ENCODE measurements around the gene CSMD2.

DNA sequence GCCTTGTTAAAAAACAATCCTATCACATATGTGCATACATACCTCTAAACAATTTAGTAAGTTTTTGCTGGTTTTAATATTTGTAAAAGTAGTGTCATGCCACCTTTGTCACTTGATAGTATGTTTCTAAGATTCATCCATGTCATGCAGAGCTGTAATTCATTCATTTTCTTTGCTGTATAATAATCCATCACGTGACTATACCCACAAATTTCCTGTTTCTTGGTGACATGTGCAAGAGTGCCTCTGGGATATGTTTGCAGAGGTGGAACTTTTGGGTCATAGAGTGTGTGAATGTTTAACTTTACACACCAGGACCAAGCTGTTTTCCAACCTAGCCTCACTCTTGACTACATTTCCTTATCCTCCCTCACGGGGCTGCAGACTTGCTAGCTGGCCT lies 629.7 kb downstream of the CSMD2 start:
- no peak for TF ChIP-seq CTCF (IDR thresholded peaks at IDR 0.05)
- TF ChIP-seq POLR2A (IDR thresholded peaks at IDR 0.05): no peak
